ENCODE measurements around the gene TEKT5. TPM values are rescaled to one million over a fixed set of nuclear protein-coding genes. Genes with fewer than 3 reads are reported as not detected.
"Not testable (repeated sequence)": the region's sequence is repeated elsewhere in the genome, so short reads cannot be mapped to it uniquely, and the experiment has no call there.

The TEKT5 gene
- total RNA-seq, 1 donor from 2014 or later, result not detected

DNA sequence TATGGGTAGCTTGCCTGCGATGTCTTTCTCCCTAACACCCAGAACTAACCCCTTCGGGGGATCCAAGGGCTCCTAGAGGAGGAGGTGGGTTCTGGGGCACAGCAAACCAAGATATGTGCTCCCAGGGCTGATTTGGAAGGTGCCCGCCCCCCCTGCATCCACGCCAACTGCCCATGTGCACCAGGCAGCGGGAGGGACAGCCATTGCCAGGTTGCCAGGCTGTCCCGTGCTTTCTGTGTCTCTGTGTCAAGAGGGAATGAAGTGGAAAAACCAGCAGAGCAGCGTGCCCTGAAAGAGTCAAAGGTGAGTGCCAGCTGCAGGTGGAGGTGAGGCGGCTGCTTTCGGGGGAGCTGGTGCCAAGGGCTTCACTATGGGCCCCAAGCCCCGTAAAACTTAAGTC is 6.4 kb downstream of the TEKT5 start:
- Histone ChIP-seq H3K4me3 (ENCODE audit: low read length in 3 of 3) (no peak overlapping the region), H3K9ac (ENCODE audit: low read depth in 1 of 3, low read length in 3 of 3) (no peak overlapping the region), H3K36me3 (ENCODE audit: control insufficient read depth in 3 of 3, insufficient read depth in 3 of 3, low read length in 3 of 3) (no peaks in the 10 kb centered on the region), H3K4me1 (ENCODE audit: control insufficient read depth in 3 of 3, insufficient read depth in 3 of 3, low read length in 3 of 3) (no peaks in the 10 kb centered on the region), H3K27ac (ENCODE audit: low read depth, low read length) (no peak overlapping the region), H3K9me3 (ENCODE audit: control insufficient read depth in 3 of 3, low read length in 3 of 3) (no peaks in the 10 kb centered on the region), H3K27me3 (ENCODE audit: control insufficient read depth in 3 of 3, insufficient read depth in 3 of 3, low read length in 3 of 3) (peaks cover 0 to 5% (median 0%) of the 10 kb centered on the region in 3 donors)

- no peak overlapping the region for H3K27ac ChIP-seq (ENCODE audit: low read depth, low read length)
- H3K9me3 ChIP-seq (ENCODE audit: control insufficient read depth in 3 of 3, low read length in 3 of 3), result no peaks in the 10 kb centered on the region
- no peaks in the 10 kb centered on the region for H3K4me1 ChIP-seq (ENCODE audit: control insufficient read depth in 3 of 3, insufficient read depth in 3 of 3, low read length in 3 of 3)
- H3K27me3 ChIP-seq (ENCODE audit: control insufficient read depth in 3 of 3, insufficient read depth in 3 of 3, low read length in 3 of 3), result peaks cover 0 to 2% (median 0%) of the 10 kb centered on the region in 3 donors
- H3K9ac ChIP-seq (ENCODE audit: low read depth in 1 of 3, low read length in 3 of 3), result no peak overlapping the region
- H3K4me3 ChIP-seq (ENCODE audit: low read length in 3 of 3), result no peak overlapping the region
- H3K36me3 ChIP-seq (ENCODE audit: control insufficient read depth in 3 of 3, insufficient read depth in 3 of 3, low read length in 3 of 3), result no peaks in the 10 kb centered on the region
Measured at GRCh38 chr16:10685709-10686108, 9.0 kb downstream of the TEKT5 start.

- no peak overlapping the region for H3K4me3 ChIP-seq (ENCODE audit: low read length in 3 of 3)
- no peak overlapping the region for H3K27ac ChIP-seq (ENCODE audit: low read depth, low read length)
- no peak overlapping the region for H3K9ac ChIP-seq (ENCODE audit: low read depth in 1 of 3, low read length in 3 of 3)
- H3K36me3 ChIP-seq (ENCODE audit: control insufficient read depth in 3 of 3, insufficient read depth in 3 of 3, low read length in 3 of 3), result no peaks in the 10 kb centered on the region
- H3K9me3 ChIP-seq (ENCODE audit: control insufficient read depth in 3 of 3, low read length in 3 of 3), result no peaks in the 10 kb centered on the region
- no peaks in the 10 kb centered on the region for H3K4me1 ChIP-seq (ENCODE audit: control insufficient read depth in 3 of 3, insufficient read depth in 3 of 3, low read length in 3 of 3)
- no peaks in the 10 kb centered on the region for H3K27me3 ChIP-seq (ENCODE audit: control insufficient read depth in 3 of 3, insufficient read depth in 3 of 3, low read length in 3 of 3)
Measured at GRCh38 chr16:10684511-10685151, 10.1 kb downstream of the TEKT5 start.

GRCh38 chr16:10683170-10683569 is 11.6 kb downstream of the TEKT5 start:
- Histone ChIP-seq H3K27ac (ENCODE audit: low read depth, low read length) (no peak overlapping the region), H3K36me3 (ENCODE audit: control insufficient read depth in 3 of 3, insufficient read depth in 3 of 3, low read length in 3 of 3) (no peaks in the 10 kb centered on the region)

GRCh38 chr16:10682604-10683003 is 12.1 kb downstream of the TEKT5 start:
- Histone ChIP-seq H3K4me3 (ENCODE audit: low read length in 3 of 3) (no peak overlapping the region), H3K27ac (ENCODE audit: low read depth, low read length) (no peak overlapping the region), H3K27me3 (ENCODE audit: control insufficient read depth in 3 of 3, insufficient read depth in 3 of 3, low read length in 3 of 3) (peaks cover 0 to 5% (median 3%) of the 10 kb centered on the region in 3 donors), H3K36me3 (ENCODE audit: control insufficient read depth in 3 of 3, insufficient read depth in 3 of 3, low read length in 3 of 3) (no peaks in the 10 kb centered on the region), H3K9me3 (ENCODE audit: control insufficient read depth in 3 of 3, low read length in 3 of 3) (no peaks in the 10 kb centered on the region), H3K4me1 (ENCODE audit: control insufficient read depth in 3 of 3, insufficient read depth in 3 of 3, low read length in 3 of 3) (no peaks in the 10 kb centered on the region), H3K9ac (ENCODE audit: low read depth in 1 of 3, low read length in 3 of 3) (no peak overlapping the region)

More at GRCh38 chr16:10683170-10683569, 11.6 kb downstream of the TEKT5 start:
- no peaks in the 10 kb centered on the region for H3K9me3 ChIP-seq (ENCODE audit: control insufficient read depth in 3 of 3, low read length in 3 of 3)
- no peak overlapping the region for H3K4me3 ChIP-seq (ENCODE audit: low read length in 3 of 3)
- no peaks in the 10 kb centered on the region for H3K4me1 ChIP-seq (ENCODE audit: control insufficient read depth in 3 of 3, insufficient read depth in 3 of 3, low read length in 3 of 3)
- peaks cover 0 to 5% (median 3%) of the 10 kb centered on the region in 3 donors for H3K27me3 ChIP-seq (ENCODE audit: control insufficient read depth in 3 of 3, insufficient read depth in 3 of 3, low read length in 3 of 3)
- no peak overlapping the region for H3K9ac ChIP-seq (ENCODE audit: low read depth in 1 of 3, low read length in 3 of 3)

DNA sequence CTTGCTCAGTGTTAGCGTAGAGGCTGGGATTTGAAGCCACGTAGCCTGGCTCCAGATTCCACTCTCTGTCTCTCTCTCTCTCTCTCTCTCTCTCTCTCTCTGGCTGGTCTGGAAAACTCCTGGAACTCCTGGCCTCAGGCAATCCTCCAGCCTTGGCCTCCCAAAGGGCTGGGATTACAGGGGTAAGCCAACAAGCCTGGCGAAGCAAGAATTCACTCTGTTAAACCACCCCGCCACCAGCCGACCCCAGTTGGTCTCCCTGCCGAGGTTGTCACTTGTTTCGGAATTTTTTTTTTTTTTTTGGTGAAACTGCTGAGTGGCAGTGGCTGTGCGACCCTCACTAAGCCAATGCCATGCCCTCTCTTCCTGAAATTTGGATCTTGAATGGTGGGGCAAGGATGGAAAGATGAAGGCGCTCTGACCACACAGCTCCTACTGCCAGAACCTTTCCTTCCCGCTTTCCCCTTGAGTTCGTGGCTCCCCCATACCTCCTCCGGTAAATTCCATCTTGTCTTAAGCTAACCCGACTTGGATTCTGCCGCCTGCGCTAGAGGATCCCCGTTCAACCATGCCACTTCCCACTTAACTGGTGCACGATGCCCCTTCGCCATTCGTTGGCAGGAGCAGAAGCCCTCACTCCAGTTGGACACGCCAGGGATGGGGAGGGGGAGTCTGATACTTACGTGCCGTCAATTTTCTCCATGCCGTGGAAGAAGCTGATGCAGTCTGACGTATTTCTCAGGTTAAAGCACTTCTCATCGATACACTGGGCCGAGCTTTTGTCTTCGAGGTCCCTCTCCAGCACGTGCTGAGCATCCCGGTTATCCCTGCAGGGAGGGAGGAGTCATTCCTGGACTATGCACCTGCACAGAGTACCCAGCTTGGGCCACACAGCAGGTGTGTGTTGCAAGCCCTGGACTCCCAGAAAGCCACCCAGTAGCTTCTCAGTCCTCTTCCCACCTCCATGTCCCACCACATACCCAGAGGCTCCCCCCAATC is 13.1 kb downstream of the TEKT5 start:
- H3K9ac ChIP-seq (ENCODE audit: low read depth in 1 of 3, low read length in 3 of 3), result no peak overlapping the region
- H3K9me3 ChIP-seq (ENCODE audit: control insufficient read depth in 3 of 3, low read length in 3 of 3), result no peaks in the 10 kb centered on the region
- H3K4me3 ChIP-seq (ENCODE audit: low read length in 3 of 3), result no peak overlapping the region
- H3K4me1 ChIP-seq (ENCODE audit: control insufficient read depth in 3 of 3, insufficient read depth in 3 of 3, low read length in 3 of 3), result no peaks in the 10 kb centered on the region
- peaks cover 0 to 7% (median 5%) of the 10 kb centered on the region in 3 donors for H3K27me3 ChIP-seq (ENCODE audit: control insufficient read depth in 3 of 3, insufficient read depth in 3 of 3, low read length in 3 of 3)
- H3K27ac ChIP-seq (ENCODE audit: low read depth, low read length), result no peak overlapping the region
- H3K36me3 ChIP-seq (ENCODE audit: control insufficient read depth in 3 of 3, insufficient read depth in 3 of 3, low read length in 3 of 3), result no peaks in the 10 kb centered on the region

DNA sequence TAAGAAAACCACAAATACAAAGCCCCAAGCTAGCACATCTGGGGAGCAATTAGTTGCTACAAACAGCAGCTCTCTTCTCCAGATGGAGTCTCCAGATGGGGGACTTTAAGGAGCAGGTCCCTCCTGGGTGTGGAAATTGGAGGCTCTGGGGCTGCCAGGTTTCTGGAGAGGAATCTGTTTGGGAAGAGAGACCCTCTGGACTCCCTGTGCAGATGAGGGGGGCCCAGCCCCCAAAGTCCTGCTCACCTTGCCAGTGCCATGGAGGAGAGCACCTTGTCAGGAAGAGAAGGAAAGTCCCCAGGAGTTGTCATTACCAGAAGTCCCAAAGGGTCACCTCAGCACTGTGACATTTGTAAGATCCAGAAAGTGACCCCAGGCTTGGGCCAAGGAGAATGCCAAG is 14.8 kb downstream of the TEKT5 start:
- Histone ChIP-seq H3K27me3 (ENCODE audit: control insufficient read depth in 3 of 3, insufficient read depth in 3 of 3, low read length in 3 of 3) (peaks cover 0 to 7% (median 5%) of the 10 kb centered on the region in 3 donors), H3K9ac (ENCODE audit: low read depth in 1 of 3, low read length in 3 of 3) (no peak overlapping the region), H3K27ac (ENCODE audit: low read depth, low read length) (no peak overlapping the region), H3K36me3 (ENCODE audit: control insufficient read depth in 3 of 3, insufficient read depth in 3 of 3, low read length in 3 of 3) (no peaks in the 10 kb centered on the region), H3K4me3 (ENCODE audit: low read length in 3 of 3) (no peak overlapping the region), H3K9me3 (ENCODE audit: control insufficient read depth in 3 of 3, low read length in 3 of 3) (no peaks in the 10 kb centered on the region), H3K4me1 (ENCODE audit: control insufficient read depth in 3 of 3, insufficient read depth in 3 of 3, low read length in 3 of 3) (no peaks in the 10 kb centered on the region)

- not testable (repeated sequence) for H3K36me3 ChIP-seq (ENCODE audit: control insufficient read depth in 3 of 3, insufficient read depth in 3 of 3, low read length in 3 of 3); H3K9ac ChIP-seq (ENCODE audit: low read depth in 1 of 3, low read length in 3 of 3)
Measured at GRCh38 chr16:10679441-10679840, 15.3 kb downstream of the TEKT5 start.

GRCh38 chr16:10678655-10679054 is 16.1 kb downstream of the TEKT5 start:
- H3K4me3 ChIP-seq (ENCODE audit: low read length in 3 of 3), result no peak overlapping the region
- H3K27ac ChIP-seq (ENCODE audit: low read depth, low read length), result no peak overlapping the region
- peaks cover 0 to 7% (median 5%) of the 10 kb centered on the region in 3 donors for H3K27me3 ChIP-seq (ENCODE audit: control insufficient read depth in 3 of 3, insufficient read depth in 3 of 3, low read length in 3 of 3)
- H3K4me1 ChIP-seq (ENCODE audit: control insufficient read depth in 3 of 3, insufficient read depth in 3 of 3, low read length in 3 of 3), result no peaks in the 10 kb centered on the region
- no peaks in the 10 kb centered on the region for H3K9me3 ChIP-seq (ENCODE audit: control insufficient read depth in 3 of 3, low read length in 3 of 3)
- H3K9ac ChIP-seq (ENCODE audit: low read depth in 1 of 3, low read length in 3 of 3), result no peak overlapping the region
- no peaks in the 10 kb centered on the region for H3K36me3 ChIP-seq (ENCODE audit: control insufficient read depth in 3 of 3, insufficient read depth in 3 of 3, low read length in 3 of 3)

More at GRCh38 chr16:10679441-10679840, 15.3 kb downstream of the TEKT5 start:
- H3K9me3 ChIP-seq (ENCODE audit: control insufficient read depth in 3 of 3, low read length in 3 of 3); H3K4me1 ChIP-seq (ENCODE audit: control insufficient read depth in 3 of 3, insufficient read depth in 3 of 3, low read length in 3 of 3); H3K27me3 ChIP-seq (ENCODE audit: control insufficient read depth in 3 of 3, insufficient read depth in 3 of 3, low read length in 3 of 3); H3K27ac ChIP-seq (ENCODE audit: low read depth, low read length); H3K4me3 ChIP-seq (ENCODE audit: low read length in 3 of 3): not testable (repeated sequence)

DNA sequence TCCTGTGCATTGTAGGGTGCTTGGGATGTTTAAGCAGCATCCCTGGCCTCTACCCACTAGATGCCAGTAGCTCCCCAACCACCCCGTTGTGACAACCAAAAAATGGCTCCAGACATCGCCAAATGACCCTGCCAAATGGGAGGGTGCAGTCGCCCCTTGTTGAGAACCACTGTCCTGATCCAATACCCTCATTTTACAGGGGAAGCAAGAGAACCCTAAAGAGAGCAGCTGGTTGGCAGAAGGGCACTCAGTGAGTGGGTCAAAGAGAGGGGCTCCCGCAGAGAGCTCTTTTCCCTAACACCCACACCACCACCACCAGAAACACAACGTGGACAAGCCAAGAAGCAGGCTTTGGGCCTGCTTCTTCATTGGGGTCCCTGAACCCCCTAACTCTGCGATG is 18.4 kb downstream of the TEKT5 start:
- Histone ChIP-seq H3K27ac (ENCODE audit: low read depth, low read length) (no peak overlapping the region), H3K9ac (ENCODE audit: low read depth in 1 of 3, low read length in 3 of 3) (no peak overlapping the region), H3K27me3 (ENCODE audit: control insufficient read depth in 3 of 3, insufficient read depth in 3 of 3, low read length in 3 of 3) (peaks cover 0 to 7% (median 5%) of the 10 kb centered on the region in 3 donors), H3K4me1 (ENCODE audit: control insufficient read depth in 3 of 3, insufficient read depth in 3 of 3, low read length in 3 of 3) (no peaks in the 10 kb centered on the region), H3K9me3 (ENCODE audit: control insufficient read depth in 3 of 3, low read length in 3 of 3) (no peaks in the 10 kb centered on the region), H3K4me3 (ENCODE audit: low read length in 3 of 3) (no peak overlapping the region), H3K36me3 (ENCODE audit: control insufficient read depth in 3 of 3, insufficient read depth in 3 of 3, low read length in 3 of 3) (no peaks in the 10 kb centered on the region)
